ENCODE results near the gene SMG1. TPM values are rescaled to one million over a fixed set of nuclear protein-coding genes. Genes with fewer than 3 reads are reported as not detected.

Gene SMG1
- total RNA-seq, 3 donors from 2014 or later: 107 to 132 (median 110) TPM

- DNase-seq (ENCODE audit: low spot score in 2 of 2): no peak
- H3K36me3 ChIP-seq: no peaks in the 10 kb centered on the region
- peaks cover 5 to 10% of the 10 kb centered on the region in 2 donors for H3K4me1 ChIP-seq
- no peaks in the 10 kb centered on the region for H3K27me3 ChIP-seq
- no peak overlapping the region for H3K4me3 ChIP-seq
- H3K27ac ChIP-seq: no peak overlapping the region
- TF ChIP-seq POLR2A (IDR thresholded peaks at IDR 0.05) (no peak), CTCF (IDR thresholded peaks at IDR 0.05) (no peak), POLR2AphosphoS5 (IDR thresholded peaks at IDR 0.05) (no peak)
- intact Hi-C loops (cut with DNase I; ENCODE audit: low total_unique reads): no loop called here
- no peaks in the 10 kb centered on the region for H3K9me3 ChIP-seq
Observed at GRCh38 chr16:18792836-18793433, 133.3 kb downstream of the SMG1 start.

- Histone ChIP-seq H3K9me3 (no peaks in the 10 kb centered on the region), H3K36me3 (peaks cover 3% of the 10 kb centered on the region), H3K27ac (peak within 1 kb of the TSS; percentile 81 to 92), H3K27me3 (no peaks in the 10 kb centered on the region), H3K4me3 (peak within 1 kb of the TSS; percentile 79 to 98 (median 97)), H3K4me1 (peaks cover 8 to 17% of the 10 kb centered on the region in 2 donors)
- intact Hi-C loops (cut with DNase I; ENCODE audit: low total_unique reads): no loop called here
- TF ChIP-seq POLR2A (IDR thresholded peaks at IDR 0.05): peak; percentile 57
- TF ChIP-seq CTCF (IDR thresholded peaks at IDR 0.05): peak in 1 of 3 donors; percentile 10
- TF ChIP-seq POLR2AphosphoS5 (IDR thresholded peaks at IDR 0.05): peak; percentile 95 to 99 (median 99)
- DNase-seq (ENCODE audit: low spot score in 2 of 2): peak; percentile 92 to 95
Observed at GRCh38 chr16:18789850-18790706, 136.1 kb downstream of the SMG1 start, which contains the start of gene RPS15A. Gene RPS15A, minus strand, starts transcription at chr16:18790334. Its CDS starts 1,221 bp downstream, at chr16:18789113.

- H3K9me3 ChIP-seq: no peaks in the 10 kb centered on the region
- H3K27ac ChIP-seq: peak overlapping the region; percentile 81 to 92
- peaks cover 5% of the 10 kb centered on the region for H3K36me3 ChIP-seq
- no peaks in the 10 kb centered on the region for H3K27me3 ChIP-seq
- DNase-seq (ENCODE audit: low spot score in 2 of 2): no peak
- intact Hi-C loops (cut with DNase I; ENCODE audit: low total_unique reads): no loop called here
- no peak for TF ChIP-seq CTCF (IDR thresholded peaks at IDR 0.05)
- TF ChIP-seq POLR2AphosphoS5 (IDR thresholded peaks at IDR 0.05): no peak
- no peak for TF ChIP-seq POLR2A (IDR thresholded peaks at IDR 0.05)
- peaks cover 8 to 17% of the 10 kb centered on the region in 2 donors for H3K4me1 ChIP-seq
- H3K4me3 ChIP-seq: peak overlapping the region; percentile 79 to 98 (median 97)
Observed at GRCh38 chr16:18789515-18789849, 136.7 kb downstream of the SMG1 start.

- TF ChIP-seq CTCF (IDR thresholded peaks at IDR 0.05) (no peak), POLR2A (IDR thresholded peaks at IDR 0.05) (no peak), POLR2AphosphoS5 (IDR thresholded peaks at IDR 0.05) (no peak)
- H3K27ac ChIP-seq: peak overlapping the region; percentile 81 to 92
- no peak for DNase-seq (ENCODE audit: low spot score in 2 of 2)
- intact Hi-C loops (cut with DNase I; ENCODE audit: low total_unique reads): no loop called here
- peaks cover 10% of the 10 kb centered on the region for H3K36me3 ChIP-seq
- peak overlapping the region; percentile 79 to 98 (median 97) for H3K4me3 ChIP-seq
- no peaks in the 10 kb centered on the region for H3K9me3 ChIP-seq
- H3K4me1 ChIP-seq: peaks cover 8 to 17% of the 10 kb centered on the region in 2 donors
- no peaks in the 10 kb centered on the region for H3K27me3 ChIP-seq
Observed at GRCh38 chr16:18788828-18789514, 137.2 kb downstream of the SMG1 start.

Data from breast epithelium (tissue), 4 donors.